Stimulated activated CD8-positive, alpha-beta memory T cell treated with anti-CD3 and anti-CD28 coated beads, Interleukin-7, amount 100 ng/mL, for 48 hours (primary cell): ENCODE results near the gene CACNA1A.
"Not testable (repeated sequence)": the region's sequence is repeated elsewhere in the genome, so short reads cannot be mapped to it uniquely, and the experiment has no call there.

Experiments used
- DNase-seq, 2 donors: peaks; one replicate each; pipeline ENCODE4 v3.0.0-alpha.2; 2020; ENCODE audit warnings: low read depth in 1 of 2; ENCODE audit errors: extremely low read depth in 1 of 2

The CACNA1A gene

DNA sequence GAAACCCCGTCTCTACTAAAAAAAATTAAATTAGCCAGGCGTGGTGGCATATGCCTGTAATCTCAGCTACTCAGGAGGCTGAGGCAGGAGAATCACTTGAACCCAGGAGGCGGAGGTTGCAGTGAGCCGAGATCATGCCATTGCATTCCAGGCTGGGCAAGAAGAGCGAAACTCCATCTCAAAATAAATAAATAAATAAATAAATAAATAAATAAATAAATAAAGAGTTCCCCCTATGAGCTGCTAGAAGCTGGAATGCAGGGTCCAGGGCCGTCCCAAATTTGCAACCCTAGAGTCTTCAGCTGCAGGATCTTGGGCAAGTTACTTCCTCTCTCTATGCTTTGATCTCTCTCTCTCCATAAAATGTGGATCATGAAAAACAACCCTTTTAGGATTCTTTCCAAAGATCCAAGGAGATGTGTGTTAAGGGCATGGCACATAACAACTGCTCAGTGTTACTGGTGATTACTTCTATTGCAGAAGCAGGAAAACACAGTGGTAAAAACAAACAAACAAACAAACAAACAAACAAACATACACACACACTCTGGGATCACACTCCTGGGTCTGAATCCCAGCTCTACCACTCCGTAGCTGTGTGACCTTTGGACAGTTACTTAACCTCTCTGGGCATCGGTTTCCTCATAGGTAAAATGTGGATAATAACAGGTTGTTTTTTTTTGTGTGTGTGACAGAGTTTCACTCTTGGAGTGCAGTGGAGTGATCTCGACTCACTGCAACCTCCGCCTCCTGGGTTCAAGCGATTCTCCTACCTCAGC is 78.8 kb downstream of the CACNA1A start:
- DNase-seq, result no peak

DNA sequence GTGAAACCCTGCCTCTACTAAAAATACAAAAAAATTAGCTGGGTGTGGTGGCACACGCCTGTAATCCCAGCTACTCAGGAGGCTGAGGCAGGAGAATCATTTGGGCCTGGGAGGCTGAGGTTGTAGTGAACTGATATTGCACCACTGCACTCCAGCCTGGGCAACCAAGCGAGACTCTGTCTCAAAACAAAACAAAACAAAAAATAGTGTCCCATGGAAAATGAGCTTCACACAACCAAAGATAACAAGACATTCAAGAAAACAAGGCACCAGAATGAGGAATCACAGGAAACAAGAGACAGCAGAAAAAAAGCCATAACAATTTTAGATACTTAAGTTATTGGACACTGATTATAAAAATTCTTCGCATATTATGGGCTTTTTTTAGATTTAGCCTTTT is 80.4 kb downstream of the CACNA1A start:
- not testable (repeated sequence) for DNase-seq

DNA sequence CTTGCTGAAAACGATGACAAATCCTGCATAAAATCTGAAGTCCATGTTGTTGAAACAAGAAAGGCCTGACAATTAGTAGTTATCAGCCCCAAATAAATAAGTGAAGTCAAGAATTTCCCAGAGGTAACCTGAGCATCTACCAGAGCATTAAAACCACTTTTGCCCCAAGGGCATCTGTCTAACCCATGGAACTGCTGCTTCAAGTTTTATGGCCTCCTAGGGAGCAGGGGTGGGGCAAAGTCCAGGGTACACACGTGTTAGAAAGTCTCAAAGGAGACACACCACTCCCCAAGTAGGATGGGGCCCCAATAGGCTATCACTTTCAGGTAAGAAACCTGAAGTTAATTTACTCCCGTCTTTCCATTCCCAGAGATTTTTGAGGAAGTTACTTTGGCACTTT is 81.1 kb downstream of the CACNA1A start:
- DNase-seq, result no peak

DNA sequence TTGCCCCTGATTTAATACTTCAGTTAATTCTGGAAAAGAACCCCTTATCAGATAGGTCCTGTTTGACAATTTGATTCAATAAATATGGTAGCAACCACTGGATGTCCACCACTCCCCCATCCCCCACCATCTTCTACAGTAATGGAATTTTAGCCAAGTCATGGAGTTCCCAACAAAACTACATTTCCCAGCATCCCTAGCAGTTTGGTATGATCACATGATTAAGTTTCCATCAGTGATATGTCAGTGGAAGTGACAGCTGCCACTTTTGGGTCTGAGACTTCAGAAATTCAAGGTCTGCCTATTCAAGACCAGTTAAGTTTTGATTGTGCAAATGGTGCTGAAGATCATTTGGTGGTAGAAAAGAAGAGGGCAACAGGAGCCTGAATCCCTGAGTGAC is 85.5 kb downstream of the CACNA1A start:
- no peak for DNase-seq

DNA sequence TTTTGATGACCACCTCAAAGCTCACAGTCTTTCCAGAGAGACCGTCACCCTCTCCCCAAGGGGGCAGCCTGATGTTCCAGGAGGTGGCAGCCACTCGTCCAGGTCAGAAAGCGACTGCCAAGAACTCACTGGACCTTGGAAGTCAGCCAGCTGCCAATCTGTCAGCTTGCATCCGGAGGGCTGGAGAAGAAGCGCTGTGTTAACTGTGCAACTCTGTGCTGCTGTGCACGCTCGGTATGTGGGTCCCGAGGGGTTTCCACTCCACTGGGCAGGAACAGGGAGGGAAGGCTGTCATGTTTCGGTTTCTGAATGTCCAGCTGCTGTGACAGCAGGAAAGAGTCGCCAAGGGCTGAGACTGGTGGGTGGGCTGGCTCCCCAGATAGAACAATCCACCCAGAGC is 89.2 kb downstream of the CACNA1A start:
- DNase-seq, result no peak

DNA sequence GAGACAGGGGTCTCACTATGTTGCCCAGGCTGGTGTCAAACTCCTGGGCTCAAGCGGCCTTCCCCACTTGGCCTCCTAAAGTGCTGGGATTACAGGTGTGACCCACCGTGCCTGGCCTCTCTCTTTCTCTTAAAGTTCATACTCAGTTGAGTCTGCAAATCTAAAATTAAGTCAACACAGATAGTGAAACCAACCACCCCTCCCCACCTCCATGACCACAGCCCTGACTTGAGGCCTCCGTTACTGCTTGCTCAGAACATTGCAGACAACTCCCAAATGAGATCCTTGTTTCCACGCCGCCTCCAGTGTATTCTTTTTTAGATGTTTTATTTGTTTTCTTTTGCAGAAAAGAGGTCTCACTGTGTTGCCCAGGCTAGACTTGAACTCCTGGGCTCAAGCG is 94.4 kb downstream of the CACNA1A start:
- DNase-seq, result no peak

DNA sequence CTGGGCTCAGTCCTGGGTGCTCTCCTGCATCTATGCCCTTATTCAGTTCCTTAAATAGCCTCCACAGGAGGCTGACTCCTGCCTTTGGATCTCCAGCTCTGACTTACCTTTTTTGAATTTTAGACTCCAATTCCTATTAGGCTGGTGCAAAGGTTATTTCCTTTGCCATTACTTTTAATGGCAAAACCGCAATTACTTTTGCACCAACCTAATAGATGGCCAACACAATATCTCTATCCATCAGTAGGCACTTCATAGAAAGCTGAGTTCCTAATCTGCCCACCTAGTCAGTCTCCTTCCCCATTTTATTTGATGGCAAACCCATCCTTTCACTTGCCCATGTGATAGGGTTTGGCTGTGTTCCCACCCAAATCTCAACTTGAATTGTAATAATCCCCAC is 95.3 kb downstream of the CACNA1A start:
- no peak for DNase-seq

- no peak for DNase-seq
These were observed 97.3 kb downstream of the CACNA1A start for GRCh38 chr19:13408889-13409518.

DNA sequence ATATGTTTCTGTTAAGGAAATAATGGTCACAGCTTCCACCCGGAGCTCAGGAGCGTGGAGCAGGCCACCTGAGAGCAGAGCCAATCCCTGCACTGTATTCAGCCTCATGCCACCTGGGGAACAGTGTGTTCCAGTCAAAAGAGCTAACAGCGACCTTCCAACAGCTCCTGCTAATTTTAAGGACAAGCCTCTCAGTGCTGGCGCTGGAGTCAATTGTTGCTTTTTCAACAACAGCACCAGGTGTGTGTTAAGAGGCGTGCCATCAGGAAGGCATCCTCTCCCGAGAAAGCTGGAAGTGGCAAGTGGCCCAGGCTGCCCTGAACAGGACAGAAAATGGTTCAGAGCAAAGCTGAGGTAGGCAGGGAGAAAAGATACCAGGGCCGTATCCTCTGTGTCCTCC is 102.0 kb downstream of the CACNA1A start:
- no peak for DNase-seq

DNA sequence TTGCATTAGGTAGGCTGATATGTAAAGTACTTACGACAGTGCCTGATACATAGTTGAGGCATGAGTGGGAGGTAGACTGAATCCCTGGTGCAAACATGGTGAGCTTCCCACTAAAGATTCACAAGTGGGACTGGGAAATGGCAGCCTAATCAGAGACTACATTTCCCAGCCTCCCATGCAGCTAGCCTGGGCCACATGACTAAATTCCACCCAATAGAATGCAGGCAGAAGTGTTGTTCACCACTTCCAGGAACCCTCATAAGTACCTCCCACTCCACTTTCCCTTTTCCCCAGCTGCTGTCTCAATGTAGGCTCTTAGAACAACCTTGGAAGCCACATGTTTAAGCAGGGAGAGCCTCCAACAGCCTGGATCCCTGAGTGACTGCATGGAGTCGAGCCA is 104.9 kb downstream of the CACNA1A start:
- DNase-seq, result no peak

DNA sequence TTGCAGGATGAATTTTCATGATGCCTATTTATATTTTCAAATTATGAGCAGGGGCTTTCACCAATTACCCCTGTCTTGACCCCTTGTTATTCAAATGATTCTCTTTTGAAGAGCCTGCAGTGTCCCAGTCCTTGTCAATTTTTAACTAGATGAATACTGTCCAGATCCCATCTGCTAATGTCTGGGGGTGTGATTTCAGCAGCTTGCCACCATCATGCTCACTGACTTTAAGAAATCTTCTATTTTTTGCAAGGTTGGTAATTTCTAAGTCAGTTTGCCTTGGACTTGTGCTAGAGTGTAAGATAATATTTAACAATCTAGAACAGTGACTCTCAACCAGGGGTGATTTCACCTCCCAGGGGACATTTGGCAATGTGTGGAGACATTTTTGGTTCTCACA is 106.0 kb downstream of the CACNA1A start:
- no peak for DNase-seq

DNA sequence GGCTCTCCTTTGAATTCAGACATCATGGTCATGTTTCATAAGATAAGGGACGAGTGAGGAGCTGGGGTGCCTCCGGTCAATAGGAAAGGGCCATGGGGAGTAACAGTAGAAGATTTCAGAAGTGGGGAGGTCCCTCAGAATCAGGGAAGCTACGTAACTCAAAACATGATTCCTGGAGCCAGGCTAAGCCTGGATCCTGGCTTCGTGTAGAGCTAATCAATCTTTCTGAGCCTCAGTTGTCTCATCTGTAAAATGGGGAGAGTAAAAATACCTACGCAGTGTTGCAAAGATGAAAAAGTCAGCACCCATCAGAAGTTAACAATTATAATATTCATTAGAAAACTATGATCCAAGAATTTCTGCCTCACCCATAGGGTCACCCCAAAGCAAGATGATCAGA is 106.5 kb downstream of the CACNA1A start:
- DNase-seq, result no peak

DNA sequence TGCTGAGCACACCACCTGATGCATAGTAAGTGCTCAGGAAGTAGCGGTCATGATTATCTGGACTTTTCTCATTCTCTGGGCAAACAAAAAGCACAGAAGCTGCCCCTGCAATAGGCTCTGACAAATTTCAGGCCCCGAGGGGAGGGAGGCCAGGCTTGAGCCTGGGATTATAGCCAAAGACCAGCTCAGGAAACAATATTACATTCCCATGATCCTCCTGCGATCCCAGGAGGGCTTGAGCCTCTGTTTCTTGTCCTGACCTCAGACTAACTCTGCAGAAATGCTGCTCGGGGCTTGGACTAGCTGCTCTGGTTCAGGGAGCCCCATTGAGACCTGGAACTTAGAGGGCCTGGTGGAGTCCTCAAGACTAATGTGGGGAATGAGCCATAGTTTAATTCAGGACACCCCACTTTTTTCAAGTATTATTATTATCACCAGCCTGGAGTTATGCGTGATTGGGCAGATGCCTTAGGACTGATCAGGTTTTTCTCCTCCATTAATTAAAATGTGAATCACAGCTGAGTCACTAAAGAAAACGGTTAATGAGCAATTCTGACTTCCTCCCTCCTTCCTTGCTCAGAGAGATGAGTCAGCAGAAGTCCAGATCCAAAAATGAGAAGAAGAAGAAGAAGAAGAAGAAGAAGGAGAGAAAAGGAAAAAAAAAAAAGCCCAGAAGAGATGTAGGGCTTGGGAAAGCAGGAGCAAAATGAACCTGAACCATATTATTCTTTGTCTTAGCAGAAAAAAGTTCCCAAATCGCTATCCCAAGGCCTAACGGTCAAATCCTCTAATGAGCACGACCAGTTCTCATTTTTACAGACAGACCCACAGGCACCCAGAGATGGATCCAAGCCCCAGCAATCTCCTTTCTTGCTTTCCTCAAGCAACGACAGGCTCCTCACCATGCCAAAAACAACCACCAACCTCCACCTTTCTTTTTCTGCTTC is 107.2 kb downstream of the CACNA1A start:
- no peak for DNase-seq

DNA sequence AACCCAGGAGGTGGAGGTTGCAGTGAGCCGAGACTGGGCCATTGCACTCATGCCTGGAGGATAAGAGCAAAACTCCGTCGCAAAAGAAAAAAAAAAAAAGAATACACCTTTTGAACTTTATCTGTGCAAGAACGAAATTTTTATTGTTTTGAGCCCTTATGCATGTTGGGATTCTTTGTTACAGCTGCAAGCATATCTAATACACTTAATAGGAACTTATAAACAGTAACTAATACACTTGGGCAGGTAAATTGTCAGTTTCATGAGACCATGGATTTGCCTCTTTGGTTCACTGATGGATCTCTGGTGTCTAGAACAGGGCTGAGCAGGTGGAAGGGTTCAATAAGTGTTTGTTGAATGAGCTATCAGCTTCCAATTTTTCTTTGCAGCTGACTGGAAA is 108.1 kb downstream of the CACNA1A start:
- DNase-seq, result no peak

- DNase-seq, result no peak
These were observed 109.8 kb downstream of the CACNA1A start for GRCh38 chr19:13396250-13397080.

- DNase-seq, result no peak
These were observed 123.7 kb downstream of the CACNA1A start for GRCh38 chr19:13382633-13382938.

- no peak for DNase-seq
These were observed 124.2 kb downstream of the CACNA1A start for GRCh38 chr19:13381827-13382632.

GRCh38 chr19:13376537-13376936 is 129.7 kb downstream of the CACNA1A start:
- no peak for DNase-seq

- DNase-seq, result no peak
These were observed 132.7 kb downstream of the CACNA1A start for GRCh38 chr19:13373599-13373998.

DNA sequence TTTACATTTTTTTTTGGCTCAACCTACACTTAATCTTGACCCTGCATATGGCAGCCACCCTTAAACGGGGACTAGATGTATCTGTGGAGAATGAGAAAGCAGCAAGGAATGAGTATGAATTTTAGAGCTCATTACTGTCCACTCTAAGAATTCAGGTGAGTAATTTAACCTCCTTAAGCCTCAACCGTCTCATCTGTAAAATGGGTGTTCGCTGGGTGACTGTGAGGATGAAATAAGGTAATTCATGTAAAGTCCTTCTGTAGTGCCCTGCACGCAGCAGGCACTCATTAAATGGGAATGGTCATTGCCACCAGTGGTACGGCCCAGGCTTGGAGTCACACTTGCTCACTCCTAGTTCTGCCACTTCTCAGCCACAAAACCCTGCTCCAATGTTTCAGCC is 135.3 kb downstream of the CACNA1A start:
- DNase-seq, result no peak
